Natural killer cell (primary cell): ENCODE measurements around the gene KBTBD7. TPM values are rescaled to one million over a fixed set of nuclear protein-coding genes. Genes with fewer than 3 reads are reported as not detected.

Source experiments
- ATAC-seq, 3 donors: fragments of 150-1000 bp in 2 of 3; fragments of 200-7000 bp in 1 of 3; cut with Tn5 transposase; 1 replicate in 1 of 3; 2 replicates in 2 of 3; pipeline ENCODE4 v1.10.0; 2021; ENCODE audit warnings: mild to moderate bottlenecking in 2 of 3, moderate library complexity in 2 of 3
- DNase-seq, 2 donors: peaks; one replicate each; pipeline versions ENCODE4 v3.0.0 to v3.0.0-alpha.2; 2013 to 2021; ENCODE audit warnings: mixed read lengths in 1 of 2
- H3K27ac ChIP-seq: one replicate; pipeline ENCODE4 v1.5.1; 2013; ENCODE audit warnings: mild to moderate bottlenecking, low read length
- H3K27me3 ChIP-seq: one replicate; pipeline ENCODE4 v1.6.1; 2013; ENCODE audit warnings: low read length; ENCODE audit not compliant: control insufficient read depth, insufficient read depth
- H3K36me3 ChIP-seq: one replicate; pipeline ENCODE4 v1.6.1; 2013; ENCODE audit warnings: low read length; ENCODE audit not compliant: control insufficient read depth, insufficient read depth
- H3K4me1 ChIP-seq: one replicate; pipeline ENCODE4 v1.6.1; 2013; ENCODE audit warnings: low read length; ENCODE audit not compliant: control insufficient read depth, insufficient read depth
- H3K4me3 ChIP-seq: one replicate; pipeline ENCODE4 v1.5.1; 2013; ENCODE audit warnings: low read length
- H3K9me3 ChIP-seq: one replicate; pipeline ENCODE4 v1.6.1; 2013; ENCODE audit warnings: low read length; ENCODE audit not compliant: control insufficient read depth, insufficient read depth
- H3K27ac Mint-ChIP-seq, 2 donors: one replicate each; pipeline ENCODE4 v1.8.0; 2022; ENCODE audit warnings: mild to moderate bottlenecking in 2 of 2, mixed read lengths in 2 of 2, moderate library complexity in 1 of 2
- H3K27me3 Mint-ChIP-seq, 2 donors: one replicate each; pipeline ENCODE4 v1.8.0; 2022; ENCODE audit warnings: low read depth in 2 of 2, mixed read lengths in 2 of 2
- H3K36me3 Mint-ChIP-seq: one replicate; pipeline ENCODE4 v1.8.0; 2022; ENCODE audit warnings: mixed read lengths
- H3K4me1 Mint-ChIP-seq, 2 donors: one replicate each; pipeline ENCODE4 v1.8.0; 2022; ENCODE audit warnings: mixed read lengths in 2 of 2
- H3K4me3 Mint-ChIP-seq: one replicate; pipeline ENCODE4 v1.8.0; 2022; ENCODE audit warnings: mild to moderate bottlenecking, moderate library complexity, mixed read lengths
- H3K9me3 Mint-ChIP-seq, 2 donors: one replicate each; pipeline ENCODE4 v1.8.0; 2022; ENCODE audit warnings: mixed read lengths in 2 of 2
- CTCF ChIP-seq: fragments of 200-600 bp; IDR thresholded peaks from one replicate; pipeline ENCODE4 v1.8.0; 2022; ENCODE audit warnings: antibody characterized with exemption
- WGBS: methylation state at CpG from one replicate; pipeline ENCODE4 v1.1.7; 2013; ENCODE audit warnings: missing lambda C conversion rate; ENCODE audit not compliant: insufficient coverage; 5-methylcytosine and 5-hydroxymethylcytosine counted together
- intact Hi-C: fragments of 100-400 bp; cut with micrococcal nuclease; formaldehyde crosslinking; loops from one replicate; pipeline ENCODE4 v1.14.2; 2022
- total RNA-seq, 4 donors: library from RNA; stranded (reverse); fragments of 120-200 nt in 1 of 4; gene quantifications; one replicate each; pipeline versions ENCODE4 v1.2.3 to v1.2.4, GENCODE V29; 2013 to 2022

KBTBD7 gene
- total RNA-seq, 3 donors from 2014 or later (not counting 1 experiment from before 2014, with no cell fraction given), result 2.1 to 4.1 (median 3.8) TPM

- intact Hi-C loops, result no loop called here
- no peak overlapping the region for H3K4me3 ChIP-seq
- Mint-ChIP-seq H3K4me3 (no peak overlapping the region), H3K4me1 (peaks cover 0 to 3% of the 10 kb centered on the region in 2 donors), H3K36me3 (peaks cover 36% of the 10 kb centered on the region), H3K9me3 (peaks cover 13 to 17% of the 10 kb centered on the region in 2 donors), H3K27ac (no peak overlapping the region), H3K27me3 (no peaks in the 10 kb centered on the region)
- no peak for TF ChIP-seq CTCF
- no peaks in the 10 kb centered on the region for H3K4me1 ChIP-seq
- H3K36me3 ChIP-seq, result no peaks in the 10 kb centered on the region
- ATAC-seq, result no peak
- no peak overlapping the region for H3K27ac ChIP-seq
- H3K27me3 ChIP-seq, result no peaks in the 10 kb centered on the region
- H3K9me3 ChIP-seq, result peaks cover 24% of the 10 kb centered on the region
- DNase-seq, result no peak
Measured at GRCh38 chr13:41154042-41154441, 40.3 kb downstream of the KBTBD7 start.

GRCh38 chr13:41152005-41152404 is 42.4 kb downstream of the KBTBD7 start:
- H3K27ac ChIP-seq, result no peak overlapping the region
- ATAC-seq (no peak), DNase-seq (no peak)
- WGBS, result 95% methylated on average over 3 of the region's 3 CpGs
- no peaks in the 10 kb centered on the region for H3K4me1 ChIP-seq
- Mint-ChIP-seq H3K36me3 (peaks cover 53% of the 10 kb centered on the region), H3K9me3 (peaks cover 21 to 25% of the 10 kb centered on the region in 2 donors), H3K4me1 (no peaks in the 10 kb centered on the region), H3K27ac (no peak overlapping the region), H3K4me3 (no peak overlapping the region), H3K27me3 (no peaks in the 10 kb centered on the region)
- no peak overlapping the region for H3K4me3 ChIP-seq
- no peaks in the 10 kb centered on the region for H3K27me3 ChIP-seq
- TF ChIP-seq CTCF, result no peak
- intact Hi-C loops, result no loop called here
- peaks cover 38% of the 10 kb centered on the region for H3K9me3 ChIP-seq
- no peaks in the 10 kb centered on the region for H3K36me3 ChIP-seq

GRCh38 chr13:41150058-41150457 is 44.3 kb downstream of the KBTBD7 start:
- TF ChIP-seq CTCF, result no peak
- H3K9me3 Mint-ChIP-seq, result peaks cover 21 to 25% of the 10 kb centered on the region in 2 donors
- H3K36me3 ChIP-seq, result no peaks in the 10 kb centered on the region
- intact Hi-C loops, result no loop called here
- no peak overlapping the region for H3K27ac Mint-ChIP-seq
- no peaks in the 10 kb centered on the region for H3K27me3 ChIP-seq
- no peak overlapping the region for H3K4me3 Mint-ChIP-seq
- peaks cover 38% of the 10 kb centered on the region for H3K9me3 ChIP-seq
- H3K27ac ChIP-seq, result no peak overlapping the region
- no peak overlapping the region for H3K4me3 ChIP-seq
- no peak for ATAC-seq
- no peak for DNase-seq
- H3K27me3 Mint-ChIP-seq, result no peaks in the 10 kb centered on the region
- no peaks in the 10 kb centered on the region for H3K4me1 ChIP-seq
- 83% methylated on average over 2 of the region's 2 CpGs for WGBS
- H3K36me3 Mint-ChIP-seq, result peaks cover 53% of the 10 kb centered on the region
- no peaks in the 10 kb centered on the region for H3K4me1 Mint-ChIP-seq
